Esophagus squamous epithelium (tissue), 5 donors: ENCODE measurements around the gene NRCAM. TPM values are rescaled to one million over a fixed set of nuclear protein-coding genes. Genes with fewer than 3 reads are reported as not detected.

Source experiments
- DNase-seq: peaks from one replicate; lab custom pipeline; 2025; lab: John Stamatoyannopoulos, UW
- H3K27ac ChIP-seq, 4 donors: fragments of 200-600 bp; sonication (generic); one replicate each; pipeline ENCODE4 v1.5.1; 2016 to 2019; ENCODE audit warnings: mild to moderate bottlenecking in 1 of 4
- H3K27me3 ChIP-seq, 4 donors: fragments of 200-600 bp; sonication (generic); 1 replicate in 3 of 4; 2 replicates in 1 of 4; pipeline versions ENCODE4 v1.5.1 to v1.6.0; 2017 to 2021; ENCODE audit warnings: antibody characterized with exemption in 1 of 4
- H3K36me3 ChIP-seq, 3 donors: fragments of 200-600 bp; sonication (generic); one replicate each; pipeline ENCODE4 v1.5.1; 2016 to 2019
- H3K4me1 ChIP-seq, 3 donors: fragments of 200-600 bp; sonication (generic); one replicate each; pipeline ENCODE4 v1.5.1; 2017 to 2019
- H3K4me3 ChIP-seq, 4 donors: fragments of 200-600 bp; sonication (generic); 1 replicate in 3 of 4; 2 replicates in 1 of 4; pipeline ENCODE4 v1.5.1; 2016 to 2019; ENCODE audit warnings: mild to moderate bottlenecking in 2 of 4, moderate library complexity in 1 of 4
- H3K9me3 ChIP-seq, 3 donors: fragments of 200-600 bp; sonication (generic); one replicate each; pipeline ENCODE4 v1.5.1; 2016 to 2019
- CTCF ChIP-seq, 6 experiments: fragments of 450-650 bp in 4 of 6; fragments of 200-600 bp in 2 of 6; sonication (generic) in 2 of 6; IDR thresholded peaks; one replicate each; pipeline ENCODE4 v1.5.1; 2016 to 2019; ENCODE audit warnings: antibody characterized with exemption in 6 of 6, mild to moderate bottlenecking in 4 of 6, moderate library complexity in 4 of 6
- POLR2A ChIP-seq, 4 donors: fragments of 450-650 bp; IDR thresholded peaks; one replicate each; pipeline ENCODE4 v1.6.1; 2017; ENCODE audit warnings: antibody characterized with exemption in 4 of 4, mild to moderate bottlenecking in 4 of 4, moderate library complexity in 3 of 4
- WGBS, 2 donors: methylation state at CpG; one replicate each; pipeline ENCODE4 v1.1.5; 2018; 5-methylcytosine and 5-hydroxymethylcytosine counted together
- intact Hi-C: fragments of 100-400 bp; cut with DNase I; formaldehyde crosslinking; loops from one replicate; pipeline ENCODE4 v1.15.0; 2022
- total RNA-seq, 4 donors: library from RNA; depleted of rRNA; stranded (reverse); fragments of >200 nt; gene quantifications; one replicate each; pipeline ENCODE4 v1.1.0, GENCODE V29; 2016
- donor health status: DM: yes; HTN: yes; CAD: no.

NRCAM gene
- total RNA-seq, 4 donors from 2014 or later: 1.5 to 9.8 (median 6.3) TPM; not detected in 1

GRCh38 chr7:108248821-108249220, 207.4 kb downstream of the NRCAM start:
- Histone ChIP-seq H3K27me3 (no peaks in the 10 kb centered on the region), H3K4me3 (no peak overlapping the region), H3K36me3 (no peaks in the 10 kb centered on the region), H3K9me3 (no peaks in the 10 kb centered on the region), H3K27ac (no peak overlapping the region), H3K4me1 (peaks cover 0 to 15% (median 9%) of the 10 kb centered on the region in 3 donors)
- TF ChIP-seq POLR2A (IDR thresholded peaks at IDR 0.05) (no peak), CTCF (IDR thresholded peaks at IDR 0.05) (no peak)
- no peak for DNase-seq
- intact Hi-C loops: no loop called here
- WGBS, 2 donors: 85 to 87% methylated on average over 4 of the region's 4 CpGs

- no peak for TF ChIP-seq POLR2A (IDR thresholded peaks at IDR 0.05)
- no peak for TF ChIP-seq CTCF (IDR thresholded peaks at IDR 0.05)
- no peaks in the 10 kb centered on the region for H3K27me3 ChIP-seq
- no peaks in the 10 kb centered on the region for H3K36me3 ChIP-seq
- peaks cover 0 to 15% (median 9%) of the 10 kb centered on the region in 3 donors for H3K4me1 ChIP-seq
- WGBS, 2 donors: 65 to 67% methylated on average over 2 of the region's 2 CpGs
- DNase-seq: no peak
- no peak overlapping the region for H3K4me3 ChIP-seq
- no peak overlapping the region for H3K27ac ChIP-seq
- intact Hi-C loops: no loop called here
- H3K9me3 ChIP-seq: no peaks in the 10 kb centered on the region
Measured at GRCh38 chr7:108248418-108248817, 207.8 kb downstream of the NRCAM start.

- H3K36me3 ChIP-seq: no peaks in the 10 kb centered on the region
- intact Hi-C loops: no loop called here
- TF ChIP-seq POLR2A (IDR thresholded peaks at IDR 0.05) (no peak), CTCF (IDR thresholded peaks at IDR 0.05) (no peak)
- peak overlapping the region in 1 of 4 donors; percentile 29 for H3K27ac ChIP-seq
- WGBS, 2 donors: 72 to 79% methylated on average over 1 of the region's 1 CpG
- no peak for DNase-seq
- H3K4me1 ChIP-seq: peaks cover 0 to 15% (median 9%) of the 10 kb centered on the region in 3 donors
- no peaks in the 10 kb centered on the region for H3K9me3 ChIP-seq
- H3K27me3 ChIP-seq: no peaks in the 10 kb centered on the region
- no peak overlapping the region for H3K4me3 ChIP-seq
Measured at GRCh38 chr7:108247614-108248013, 208.6 kb downstream of the NRCAM start.

GRCh38 chr7:108246227-108246837, 209.9 kb downstream of the NRCAM start:
- Histone ChIP-seq H3K4me3 (no peak overlapping the region), H3K9me3 (no peaks in the 10 kb centered on the region), H3K36me3 (no peaks in the 10 kb centered on the region), H3K27me3 (no peaks in the 10 kb centered on the region), H3K27ac (peak overlapping the region; percentile 22 to 72 (median 40)), H3K4me1 (peaks cover 0 to 15% (median 9%) of the 10 kb centered on the region in 3 donors)
- 20 to 25% methylated on average over 1 of the region's 1 CpG for WGBS, 2 donors
- TF ChIP-seq POLR2A (IDR thresholded peaks at IDR 0.05) (no peak), CTCF (IDR thresholded peaks at IDR 0.05) (peak in 2 of 6 experiments; percentile 12 to 36)
- intact Hi-C loops: no loop called here
- no peak for DNase-seq

GRCh38 chr7:108245523-108246226, 210.6 kb downstream of the NRCAM start:
- Histone ChIP-seq H3K36me3 (no peaks in the 10 kb centered on the region), H3K4me1 (peaks cover 0 to 15% (median 9%) of the 10 kb centered on the region in 3 donors), H3K9me3 (no peaks in the 10 kb centered on the region), H3K27ac (peak overlapping the region in 3 of 4 donors; percentile 25 to 72 (median 55)), H3K27me3 (no peaks in the 10 kb centered on the region), H3K4me3 (no peak overlapping the region)
- intact Hi-C loops: no loop called here
- TF ChIP-seq POLR2A (IDR thresholded peaks at IDR 0.05) (no peak), CTCF (IDR thresholded peaks at IDR 0.05) (no peak)
- WGBS, 2 donors: 36 to 75% methylated on average over 2 of the region's 2 CpGs
- DNase-seq: no peak
